ENCODE measurements around the gene MEF2D. TPM values are rescaled to one million over a fixed set of nuclear protein-coding genes. Genes with fewer than 3 reads are reported as not detected.

The MEF2D gene
- total and polyA plus RNA-seq, 4 donors: 8.1 to 95.8 (median 54.8) TPM

GRCh38 chr1:156540955-156541354, 40.4 kb upstream of the MEF2D start:
- WGBS, 2 donors: 97 to 100% methylated on average over 2 of the region's 2 CpGs
- H3K4me1 ChIP-seq (ENCODE audit: control insufficient read depth in 1 of 2, insufficient read depth in 2 of 2, low read length in 2 of 2): no peaks in the 10 kb centered on the region
- no peaks in the 10 kb centered on the region for H3K9me3 ChIP-seq (ENCODE audit: control insufficient read depth, low read length)
- no peaks in the 10 kb centered on the region for H3K36me3 ChIP-seq (ENCODE audit: control insufficient read depth in 1 of 2, insufficient read depth in 2 of 2, low read length in 1 of 2)
- H3K27me3 ChIP-seq (ENCODE audit: control insufficient read depth in 1 of 2, insufficient read depth in 2 of 2, low read length in 1 of 2): no peaks in the 10 kb centered on the region
- DNase-seq: peak in 1 of 2 donors; percentile 52
- no peak for ATAC-seq (ENCODE audit: low FRiP score)
- no peak overlapping the region for H3K27ac ChIP-seq (ENCODE audit: low read depth in 1 of 2, low read length in 2 of 2)
- intact Hi-C loops (cut with DNase I): no loop called here
- no peak overlapping the region for H3K4me3 ChIP-seq (ENCODE audit: low read length in 2 of 2)

GRCh38 chr1:156539818-156540355, 39.3 kb upstream of the MEF2D start:
- H3K9me3 ChIP-seq (ENCODE audit: control insufficient read depth, low read length): no peaks in the 10 kb centered on the region
- intact Hi-C loops (cut with DNase I): no loop called here

GRCh38 chr1:156538711-156539440, 38.3 kb upstream of the MEF2D start:
- no peak overlapping the region for H3K27ac ChIP-seq (ENCODE audit: low read depth in 1 of 2, low read length in 2 of 2)
- H3K27me3 ChIP-seq (ENCODE audit: control insufficient read depth in 1 of 2, insufficient read depth in 2 of 2, low read length in 1 of 2): no peaks in the 10 kb centered on the region
- WGBS, 2 donors: 89 to 92% methylated on average over 10 of the region's 10 CpGs
- H3K4me1 ChIP-seq (ENCODE audit: control insufficient read depth in 1 of 2, insufficient read depth in 2 of 2, low read length in 2 of 2): no peaks in the 10 kb centered on the region
- no peaks in the 10 kb centered on the region for H3K36me3 ChIP-seq (ENCODE audit: control insufficient read depth in 1 of 2, insufficient read depth in 2 of 2, low read length in 1 of 2)
- H3K4me3 ChIP-seq (ENCODE audit: low read length in 2 of 2): no peak overlapping the region
- ATAC-seq (ENCODE audit: low FRiP score) (no peak), DNase-seq (no peak)
- intact Hi-C loops (cut with DNase I): no loop called here
- no peaks in the 10 kb centered on the region for H3K9me3 ChIP-seq (ENCODE audit: control insufficient read depth, low read length)

More at GRCh38 chr1:156539818-156540355, 39.3 kb upstream of the MEF2D start:
- Histone ChIP-seq H3K27ac (ENCODE audit: low read depth in 1 of 2, low read length in 2 of 2) (no peak overlapping the region), H3K4me1 (ENCODE audit: control insufficient read depth in 1 of 2, insufficient read depth in 2 of 2, low read length in 2 of 2) (no peaks in the 10 kb centered on the region), H3K4me3 (ENCODE audit: low read length in 2 of 2) (no peak overlapping the region), H3K27me3 (ENCODE audit: control insufficient read depth in 1 of 2, insufficient read depth in 2 of 2, low read length in 1 of 2) (no peaks in the 10 kb centered on the region), H3K36me3 (ENCODE audit: control insufficient read depth in 1 of 2, insufficient read depth in 2 of 2, low read length in 1 of 2) (no peaks in the 10 kb centered on the region)
- WGBS, 2 donors: 87 to 91% methylated on average over 4 of the region's 4 CpGs
- ATAC-seq (ENCODE audit: low FRiP score): no peak
- DNase-seq: no peak

- DNase-seq: no peak
These were observed 36.5 kb upstream of the MEF2D start for GRCh38 chr1:156537027-156537426.

GRCh38 chr1:156534424-156535060, 34.0 kb upstream of the MEF2D start:
- H3K9me3 ChIP-seq (ENCODE audit: control insufficient read depth, low read length): no peaks in the 10 kb centered on the region
- no peaks in the 10 kb centered on the region for H3K27me3 ChIP-seq (ENCODE audit: control insufficient read depth in 1 of 2, insufficient read depth in 2 of 2, low read length in 1 of 2)
- ATAC-seq (ENCODE audit: low FRiP score) (no peak), DNase-seq (no peak)
- intact Hi-C loops (cut with DNase I): no loop called here
- no peak overlapping the region for H3K4me3 ChIP-seq (ENCODE audit: low read length in 2 of 2)
- no peak overlapping the region for H3K27ac ChIP-seq (ENCODE audit: low read depth in 1 of 2, low read length in 2 of 2)
- 93 to 97% methylated on average over 12 of the region's 12 CpGs for WGBS, 2 donors
- H3K4me1 ChIP-seq (ENCODE audit: control insufficient read depth in 1 of 2, insufficient read depth in 2 of 2, low read length in 2 of 2): no peaks in the 10 kb centered on the region
- no peaks in the 10 kb centered on the region for H3K36me3 ChIP-seq (ENCODE audit: control insufficient read depth in 1 of 2, insufficient read depth in 2 of 2, low read length in 1 of 2)

More at GRCh38 chr1:156537027-156537426, 36.5 kb upstream of the MEF2D start:
- H3K27ac ChIP-seq (ENCODE audit: low read depth in 1 of 2, low read length in 2 of 2): no peak overlapping the region
- intact Hi-C loops (cut with DNase I): no loop called here
- ATAC-seq (ENCODE audit: low FRiP score): no peak
- no peaks in the 10 kb centered on the region for H3K4me1 ChIP-seq (ENCODE audit: control insufficient read depth in 1 of 2, insufficient read depth in 2 of 2, low read length in 2 of 2)
- H3K4me3 ChIP-seq (ENCODE audit: low read length in 2 of 2): no peak overlapping the region
- WGBS, 2 donors: 92 to 95% methylated on average over 9 of the region's 9 CpGs
- no peaks in the 10 kb centered on the region for H3K36me3 ChIP-seq (ENCODE audit: control insufficient read depth in 1 of 2, insufficient read depth in 2 of 2, low read length in 1 of 2)
- H3K27me3 ChIP-seq (ENCODE audit: control insufficient read depth in 1 of 2, insufficient read depth in 2 of 2, low read length in 1 of 2): no peaks in the 10 kb centered on the region
- H3K9me3 ChIP-seq (ENCODE audit: control insufficient read depth, low read length): no peaks in the 10 kb centered on the region

- ATAC-seq (ENCODE audit: low FRiP score): no peak
- Histone ChIP-seq H3K4me3 (ENCODE audit: low read length in 2 of 2) (no peak overlapping the region), H3K9me3 (ENCODE audit: control insufficient read depth, low read length) (no peaks in the 10 kb centered on the region), H3K27me3 (ENCODE audit: control insufficient read depth in 1 of 2, insufficient read depth in 2 of 2, low read length in 1 of 2) (no peaks in the 10 kb centered on the region), H3K27ac (ENCODE audit: low read depth in 1 of 2, low read length in 2 of 2) (no peak overlapping the region), H3K36me3 (ENCODE audit: control insufficient read depth in 1 of 2, insufficient read depth in 2 of 2, low read length in 1 of 2) (no peaks in the 10 kb centered on the region), H3K4me1 (ENCODE audit: control insufficient read depth in 1 of 2, insufficient read depth in 2 of 2, low read length in 2 of 2) (no peaks in the 10 kb centered on the region)
- WGBS, 2 donors: 82 to 87% methylated on average over 11 of the region's 11 CpGs
- no peak for DNase-seq
- intact Hi-C loops (cut with DNase I): no loop called here
These were observed 33.1 kb upstream of the MEF2D start for GRCh38 chr1:156533568-156534220.

- H3K36me3 ChIP-seq (ENCODE audit: control insufficient read depth in 1 of 2, insufficient read depth in 2 of 2, low read length in 1 of 2): no peaks in the 10 kb centered on the region
- intact Hi-C loops (cut with DNase I): no loop called here
- no peaks in the 10 kb centered on the region for H3K27me3 ChIP-seq (ENCODE audit: control insufficient read depth in 1 of 2, insufficient read depth in 2 of 2, low read length in 1 of 2)
- 93 to 96% methylated on average over 4 of the region's 4 CpGs for WGBS, 2 donors
- DNase-seq: no peak
- no peak overlapping the region for H3K4me3 ChIP-seq (ENCODE audit: low read length in 2 of 2)
- ATAC-seq (ENCODE audit: low FRiP score): no peak
- no peaks in the 10 kb centered on the region for H3K9me3 ChIP-seq (ENCODE audit: control insufficient read depth, low read length)
- no peaks in the 10 kb centered on the region for H3K4me1 ChIP-seq (ENCODE audit: control insufficient read depth in 1 of 2, insufficient read depth in 2 of 2, low read length in 2 of 2)
- no peak overlapping the region for H3K27ac ChIP-seq (ENCODE audit: low read depth in 1 of 2, low read length in 2 of 2)
These were observed 31.8 kb upstream of the MEF2D start for GRCh38 chr1:156532374-156532773.

GRCh38 chr1:156530006-156530405, 29.4 kb upstream of the MEF2D start:
- H3K9me3 ChIP-seq (ENCODE audit: control insufficient read depth, low read length): no peaks in the 10 kb centered on the region
- no peak for ATAC-seq (ENCODE audit: low FRiP score)
- no peak overlapping the region for H3K27ac ChIP-seq (ENCODE audit: low read depth in 1 of 2, low read length in 2 of 2)
- intact Hi-C loops (cut with DNase I): no loop called here
- no peak overlapping the region for H3K4me3 ChIP-seq (ENCODE audit: low read length in 2 of 2)
- H3K4me1 ChIP-seq (ENCODE audit: control insufficient read depth in 1 of 2, insufficient read depth in 2 of 2, low read length in 2 of 2): no peaks in the 10 kb centered on the region
- DNase-seq: no peak
- H3K36me3 ChIP-seq (ENCODE audit: control insufficient read depth in 1 of 2, insufficient read depth in 2 of 2, low read length in 1 of 2): no peaks in the 10 kb centered on the region
- WGBS, 2 donors: 96 to 97% methylated on average over 18 of the region's 18 CpGs
- no peaks in the 10 kb centered on the region for H3K27me3 ChIP-seq (ENCODE audit: control insufficient read depth in 1 of 2, insufficient read depth in 2 of 2, low read length in 1 of 2)
